KMS-11 (cell line): Measurements from ENCODE around the gene OGFOD3.
"Not testable (repeated sequence)": the region's sequence is repeated elsewhere in the genome, so short reads cannot be mapped to it uniquely, and the experiment has no call there.

ENCODE experiments used
- H2AFZ ChIP-seq: fragments of 200-600 bp; sonication (generic); 2 replicates; pipeline ENCODE4 v1.6.1; 2016; ENCODE audit warnings: antibody characterized with exemption, mixed run types, low read depth
- H3K27ac ChIP-seq: fragments of 200-600 bp; sonication (generic); 2 replicates; pipeline ENCODE4 v1.6.1; 2016; ENCODE audit warnings: mild to moderate bottlenecking, mixed run types
- H3K27me3 ChIP-seq: fragments of 200-600 bp; sonication (generic); 2 replicates; pipeline ENCODE4 v1.6.1; 2017; ENCODE audit warnings: mild to moderate bottlenecking, low read depth, mixed run types, moderate library complexity; ENCODE audit not compliant: insufficient read depth
- H3K36me3 ChIP-seq: fragments of 200-600 bp; sonication (generic); 2 replicates; pipeline ENCODE4 v1.6.1; 2017; ENCODE audit warnings: mild to moderate bottlenecking, mixed run types; ENCODE audit not compliant: insufficient read depth
- H3K4me1 ChIP-seq: fragments of 200-600 bp; sonication (generic); 2 replicates; pipeline ENCODE4 v1.6.1; 2016; ENCODE audit warnings: mild to moderate bottlenecking, low read depth, mixed run types; ENCODE audit not compliant: poor library complexity, severe bottlenecking
- H3K4me2 ChIP-seq: fragments of 200-600 bp; sonication (generic); 2 replicates; pipeline ENCODE4 v1.7.0; 2016; ENCODE audit warnings: mild to moderate bottlenecking, mixed run types
- H3K4me3 ChIP-seq: fragments of 200-600 bp; sonication (generic); IDR thresholded peaks from 2 replicates; pipeline ENCODE4 v1.6.1; 2017; ENCODE audit warnings: low read depth, low read length, mixed read lengths; ENCODE audit not compliant: insufficient read depth
- H3K79me2 ChIP-seq: fragments of 200-600 bp; sonication (generic); 2 replicates; pipeline ENCODE4 v1.6.1; 2016; ENCODE audit warnings: low read depth, mixed run types; ENCODE audit not compliant: insufficient read depth
- H3K9ac ChIP-seq: fragments of 200-600 bp; sonication (generic); 2 replicates; pipeline ENCODE4 v1.6.1; 2016; ENCODE audit warnings: mild to moderate bottlenecking, mixed run types
- H4K20me1 ChIP-seq: fragments of 200-600 bp; sonication (generic); 2 replicates; pipeline ENCODE4 v1.6.1; 2016; ENCODE audit warnings: mild to moderate bottlenecking, mixed run types; ENCODE audit not compliant: insufficient read depth
- CTCF ChIP-seq: fragments of 200-600 bp; sonication (generic); conservative IDR thresholded peaks from 2 replicates; pipeline ENCODE4 v1.6.1; 2017; ENCODE audit warnings: low read depth, mild to moderate bottlenecking, antibody characterized with exemption, low read length, moderate library complexity, mixed read lengths

OGFOD3 gene

GRCh38 chr17:82376042-82376730, 42.2 kb downstream of the OGFOD3 start:
- Histone ChIP-seq H3K4me1 (peaks cover 7% of the 10 kb centered on the region), H4K20me1 (no peaks in the 10 kb centered on the region), H3K4me3 (no peak overlapping the region), H3K9ac (no peak overlapping the region), H3K27ac (no peak overlapping the region), H3K79me2 (no peaks in the 10 kb centered on the region), H3K36me3 (no peaks in the 10 kb centered on the region), H2AFZ (no peak overlapping the region), H3K4me2 (no peak overlapping the region), H3K27me3 (no peaks in the 10 kb centered on the region)
- no peak for TF ChIP-seq CTCF

- H3K27me3 ChIP-seq, result no peaks in the 10 kb centered on the region
Observed at GRCh38 chr17:82375359-82376041, 42.9 kb downstream of the OGFOD3 start.

GRCh38 chr17:82374626-82375331, 43.6 kb downstream of the OGFOD3 start:
- H3K9ac ChIP-seq, result no peak overlapping the region
- no peak overlapping the region for H3K4me2 ChIP-seq
- H3K27ac ChIP-seq, result no peak overlapping the region
- no peak overlapping the region for H3K4me3 ChIP-seq
- H3K27me3 ChIP-seq, result no peaks in the 10 kb centered on the region
- peaks cover 16% of the 10 kb centered on the region for H3K4me1 ChIP-seq
- TF ChIP-seq CTCF, result no peak
- no peaks in the 10 kb centered on the region for H3K79me2 ChIP-seq
- H2AFZ ChIP-seq, result no peak overlapping the region
- no peaks in the 10 kb centered on the region for H4K20me1 ChIP-seq
- no peaks in the 10 kb centered on the region for H3K36me3 ChIP-seq

More at GRCh38 chr17:82375359-82376041, 42.9 kb downstream of the OGFOD3 start:
- Histone ChIP-seq H3K9ac (no peak overlapping the region), H4K20me1 (no peaks in the 10 kb centered on the region), H3K79me2 (no peaks in the 10 kb centered on the region), H3K36me3 (no peaks in the 10 kb centered on the region), H3K4me3 (no peak overlapping the region), H3K4me1 (peaks cover 8% of the 10 kb centered on the region), H2AFZ (no peak overlapping the region), H3K4me2 (no peak overlapping the region), H3K27ac (no peak overlapping the region)
- TF ChIP-seq CTCF, result no peak

- H3K4me3 ChIP-seq, result no peak overlapping the region
- no peak overlapping the region for H3K27ac ChIP-seq
- no peak overlapping the region for H3K9ac ChIP-seq
- no peaks in the 10 kb centered on the region for H4K20me1 ChIP-seq
- peaks cover 23% of the 10 kb centered on the region for H3K4me1 ChIP-seq
- no peak overlapping the region for H3K4me2 ChIP-seq
- H3K79me2 ChIP-seq, result no peaks in the 10 kb centered on the region
- no peaks in the 10 kb centered on the region for H3K27me3 ChIP-seq
- no peak for TF ChIP-seq CTCF
- H3K36me3 ChIP-seq, result no peaks in the 10 kb centered on the region
- no peak overlapping the region for H2AFZ ChIP-seq
Observed at GRCh38 chr17:82373731-82374625, 44.4 kb downstream of the OGFOD3 start.

GRCh38 chr17:82373072-82373452, 45.3 kb downstream of the OGFOD3 start:
- not testable (repeated sequence) for H3K9ac ChIP-seq, H3K27me3 ChIP-seq, H3K27ac ChIP-seq

More at GRCh38 chr17:82373072-82373452, 45.3 kb downstream of the OGFOD3 start:
- not testable (repeated sequence) for H3K79me2 ChIP-seq, H2AFZ ChIP-seq, H3K36me3 ChIP-seq, H3K4me3 ChIP-seq, H4K20me1 ChIP-seq, H3K4me2 ChIP-seq
- H3K4me1 ChIP-seq, result peaks cover 25% of the 10 kb centered on the region
